IPS-18c (cell line): ENCODE measurements around the gene PDLIM7.
A peak's percentile ranks its signal among the peaks of the same experiment; 100 is the strongest.

ENCODE experiments used
- H3K4me3 ChIP-seq: 2 replicates; pipeline ENCODE4 v1.7.0; 2013; ENCODE audit warnings: low read depth, mild to moderate bottlenecking, low read length, moderate library complexity; ENCODE audit not compliant: insufficient read depth
- H3K9me3 ChIP-seq: one replicate; pipeline ENCODE4 v1.6.1; 2013; ENCODE audit warnings: mild to moderate bottlenecking, low read length, moderate library complexity; ENCODE audit not compliant: control insufficient read depth, insufficient read depth

Gene PDLIM7

GRCh38 chr5:177472460-177473442 is 24.7 kb downstream of the PDLIM7 start:
- no peaks in the 10 kb centered on the region for H3K9me3 ChIP-seq
- peak overlapping the region; percentile 81 for H3K4me3 ChIP-seq

- Histone ChIP-seq H3K9me3 (no peaks in the 10 kb centered on the region), H3K4me3 (peak overlapping the region; percentile 81)
These were observed 25.6 kb downstream of the PDLIM7 start for GRCh38 chr5:177471610-177472356.

GRCh38 chr5:177470759-177471536 is 26.5 kb downstream of the PDLIM7 start:
- Histone ChIP-seq H3K9me3 (no peaks in the 10 kb centered on the region), H3K4me3 (peak overlapping the region; percentile 11; the same call in 1 of the 2 replicates)

- Histone ChIP-seq H3K9me3 (no peaks in the 10 kb centered on the region), H3K4me3 (0 out of 2 replicates have a peak overlapping the region, but pooled peaks have one; percentile 10)
These were observed 27.5 kb downstream of the PDLIM7 start for GRCh38 chr5:177469750-177470525.

GRCh38 chr5:177468685-177469628 is 28.4 kb downstream of the PDLIM7 start:
- Histone ChIP-seq H3K4me3 (no peak overlapping the region), H3K9me3 (no peaks in the 10 kb centered on the region)

GRCh38 chr5:177468329-177468684 is 29.1 kb downstream of the PDLIM7 start:
- Histone ChIP-seq H3K9me3 (no peaks in the 10 kb centered on the region), H3K4me3 (no peak overlapping the region; the same call in 1 of the 2 replicates)

GRCh38 chr5:177467436-177467835 is 30.0 kb downstream of the PDLIM7 start:
- no peak overlapping the region for H3K4me3 ChIP-seq
- H3K9me3 ChIP-seq, result no peaks in the 10 kb centered on the region

- no peaks in the 10 kb centered on the region for H3K9me3 ChIP-seq
- H3K4me3 ChIP-seq, result no peak overlapping the region
These were observed 30.5 kb downstream of the PDLIM7 start for GRCh38 chr5:177466861-177467260.

GRCh38 chr5:177465044-177465443 is 32.4 kb downstream of the PDLIM7 start:
- H3K4me3 ChIP-seq, result no peak overlapping the region
- no peaks in the 10 kb centered on the region for H3K9me3 ChIP-seq

GRCh38 chr5:177462021-177462670 is 35.3 kb downstream of the PDLIM7 start:
- no peak overlapping the region for H3K4me3 ChIP-seq

GRCh38 chr5:177459819-177460628 is 37.4 kb downstream of the PDLIM7 start:
- Histone ChIP-seq H3K4me3 (no peak overlapping the region), H3K9me3 (no peaks in the 10 kb centered on the region)

More at GRCh38 chr5:177462021-177462670, 35.3 kb downstream of the PDLIM7 start:
- no peaks in the 10 kb centered on the region for H3K9me3 ChIP-seq

- H3K9me3 ChIP-seq, result no peaks in the 10 kb centered on the region
- no peak overlapping the region for H3K4me3 ChIP-seq
These were observed 38.0 kb downstream of the PDLIM7 start for GRCh38 chr5:177459357-177459756.

- no peaks in the 10 kb centered on the region for H3K9me3 ChIP-seq
- no peak overlapping the region for H3K4me3 ChIP-seq
These were observed 38.5 kb downstream of the PDLIM7 start for GRCh38 chr5:177458912-177459350.

GRCh38 chr5:177457852-177458681 is 39.3 kb downstream of the PDLIM7 start:
- H3K4me3 ChIP-seq, result no peak overlapping the region
- H3K9me3 ChIP-seq, result no peaks in the 10 kb centered on the region
